ENCODE measurements around the gene DMD. TPM values are rescaled to one million over a fixed set of nuclear protein-coding genes. Genes with fewer than 3 reads are reported as not detected.

The DMD gene
- total and polyA plus RNA-seq, 12 donors: 28.5 to 228 (median 168) TPM

DNA sequence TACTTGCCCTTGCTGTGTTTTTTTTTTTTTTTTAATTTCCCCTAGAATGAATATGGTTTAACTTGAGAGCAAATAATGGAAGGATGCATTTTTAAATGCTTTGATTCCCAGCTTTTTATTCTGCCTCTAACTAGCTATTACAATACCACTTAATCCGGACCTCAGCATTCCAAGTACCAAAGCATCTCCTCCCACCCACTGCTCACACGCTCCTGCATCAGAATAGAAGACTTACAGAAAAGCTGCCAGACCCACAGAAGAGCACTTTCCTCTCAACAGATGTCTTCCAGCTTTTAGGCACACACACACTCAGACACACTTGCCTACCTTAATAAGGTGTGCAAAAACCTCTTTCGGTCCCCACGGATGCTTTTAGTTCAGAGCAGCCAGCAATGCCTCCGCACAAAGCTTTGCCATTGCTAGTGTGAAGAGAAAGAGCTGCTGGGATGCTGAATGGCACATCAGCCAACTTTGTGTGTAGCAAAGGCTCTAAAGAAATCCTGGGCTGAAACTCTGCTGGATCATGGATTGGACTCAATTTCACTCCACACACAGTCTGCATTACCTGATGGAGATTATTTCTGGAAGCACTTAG lies 1056.2 kb downstream of the DMD start:
- 17 to 27% methylated on average over 5 of the region's 5 CpGs for WGBS, 2 donors
- Histone ChIP-seq H3K36me3 (no peaks in the 10 kb centered on the region), H3K4me3 (no peak overlapping the region), H3K27ac (no peak overlapping the region), H3K27me3 (no peaks in the 10 kb centered on the region), H3K4me1 (no peaks in the 10 kb centered on the region), H3K9me3 (no peaks in the 10 kb centered on the region)
- ATAC-seq (no peak), DNase-seq (no peak)
- TF ChIP-seq, protein P1, sequence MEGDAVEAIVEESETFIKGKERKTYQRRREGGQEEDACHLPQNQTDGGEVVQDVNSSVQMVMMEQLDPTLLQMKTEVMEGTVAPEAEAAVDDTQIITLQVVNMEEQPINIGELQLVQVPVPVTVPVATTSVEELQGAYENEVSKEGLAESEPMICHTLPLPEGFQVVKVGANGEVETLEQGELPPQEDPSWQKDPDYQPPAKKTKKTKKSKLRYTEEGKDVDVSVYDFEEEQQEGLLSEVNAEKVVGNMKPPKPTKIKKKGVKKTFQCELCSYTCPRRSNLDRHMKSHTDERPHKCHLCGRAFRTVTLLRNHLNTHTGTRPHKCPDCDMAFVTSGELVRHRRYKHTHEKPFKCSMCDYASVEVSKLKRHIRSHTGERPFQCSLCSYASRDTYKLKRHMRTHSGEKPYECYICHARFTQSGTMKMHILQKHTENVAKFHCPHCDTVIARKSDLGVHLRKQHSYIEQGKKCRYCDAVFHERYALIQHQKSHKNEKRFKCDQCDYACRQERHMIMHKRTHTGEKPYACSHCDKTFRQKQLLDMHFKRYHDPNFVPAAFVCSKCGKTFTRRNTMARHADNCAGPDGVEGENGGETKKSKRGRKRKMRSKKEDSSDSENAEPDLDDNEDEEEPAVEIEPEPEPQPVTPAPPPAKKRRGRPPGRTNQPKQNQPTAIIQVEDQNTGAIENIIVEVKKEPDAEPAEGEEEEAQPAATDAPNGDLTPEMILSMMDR (IDR thresholded peaks at IDR 0.05): no peak
- intact Hi-C loops (cut with DNase I): no loop called here

DNA sequence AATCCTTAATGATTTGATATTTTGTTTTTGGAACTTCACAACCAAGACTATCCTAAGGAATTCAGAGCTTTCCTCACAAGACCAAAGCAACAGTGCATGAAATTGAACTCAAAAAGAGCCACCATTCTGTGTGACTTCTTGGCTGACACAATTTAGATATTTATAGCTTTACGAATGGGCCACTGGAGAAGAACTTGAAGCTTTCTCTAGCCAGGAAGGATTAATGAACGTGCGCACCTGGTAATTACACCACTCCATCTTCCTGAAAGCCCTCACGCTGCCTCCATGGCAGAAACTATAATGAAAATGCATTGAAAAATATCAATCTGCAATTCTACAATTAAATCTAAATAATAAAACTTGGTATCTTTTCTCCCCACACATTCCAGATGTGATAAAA lies 1057.8 kb downstream of the DMD start:
- no peaks in the 10 kb centered on the region for H3K9me3 ChIP-seq
- TF ChIP-seq, protein P1 (IDR thresholded peaks at IDR 0.05): no peak
- H3K27me3 ChIP-seq: no peaks in the 10 kb centered on the region
- WGBS, 2 donors: 61 to 66% methylated on average over 4 of the region's 4 CpGs
- no peak overlapping the region for H3K4me3 ChIP-seq
- no peak for ATAC-seq
- H3K27ac ChIP-seq: no peak overlapping the region
- H3K4me1 ChIP-seq: peaks cover 0 to 4% (median 0%) of the 10 kb centered on the region in 9 donors
- no peak for DNase-seq
- H3K36me3 ChIP-seq: no peaks in the 10 kb centered on the region
- intact Hi-C loops (cut with DNase I): no loop called here

DNA sequence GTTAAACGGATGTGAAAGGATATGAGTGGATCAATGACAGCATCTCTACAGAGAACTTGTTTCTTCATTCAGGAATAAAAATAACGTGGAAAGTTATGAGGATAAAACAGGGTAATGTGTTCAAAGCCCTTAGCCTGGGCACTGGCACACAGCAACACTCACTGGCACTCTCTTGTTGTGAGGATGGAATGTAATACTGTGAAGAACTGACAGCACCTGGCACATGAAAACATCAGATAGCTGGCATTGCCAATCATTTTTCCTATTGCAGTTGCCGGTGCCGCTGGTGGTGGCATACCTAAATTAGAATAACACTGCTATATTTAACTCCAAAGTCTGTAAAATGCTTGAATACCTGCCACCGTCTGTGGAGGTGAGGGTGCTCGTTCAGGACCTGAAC lies 1061.2 kb downstream of the DMD start:
- no peak overlapping the region for H3K4me3 ChIP-seq
- intact Hi-C loops (cut with DNase I): no loop called here
- peak in 5 of 8 donors; percentile 33 to 91 (median 73) for ATAC-seq
- TF ChIP-seq, protein P1 (IDR thresholded peaks at IDR 0.05): no peak
- 41 to 50% methylated on average over 6 of the region's 6 CpGs for WGBS, 2 donors
- no peak overlapping the region for H3K27ac ChIP-seq
- H3K4me1 ChIP-seq: peaks cover 0 to 4% (median 0%) of the 10 kb centered on the region in 9 donors
- no peaks in the 10 kb centered on the region for H3K27me3 ChIP-seq
- no peak for DNase-seq
- H3K9me3 ChIP-seq: no peaks in the 10 kb centered on the region
- H3K36me3 ChIP-seq: no peaks in the 10 kb centered on the region

DNA sequence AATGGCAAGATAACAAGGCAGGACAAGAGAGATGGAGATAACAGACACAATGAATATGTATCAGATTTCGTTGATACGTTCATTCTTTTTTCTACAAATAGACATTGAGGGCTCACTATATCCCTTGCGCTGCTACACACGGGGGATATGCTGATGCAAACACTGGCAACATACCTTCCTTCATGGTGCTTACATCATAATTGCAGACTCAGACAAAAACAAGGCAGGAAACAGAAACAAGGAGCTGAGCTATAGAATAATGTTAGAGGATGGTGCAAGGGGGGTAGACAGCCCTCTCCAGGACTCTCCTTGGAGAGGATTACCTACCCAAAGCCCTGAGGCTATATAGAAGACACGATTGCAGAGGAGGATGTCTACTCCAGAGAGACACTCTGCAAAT lies 1069.5 kb downstream of the DMD start:
- no peak for DNase-seq
- H3K36me3 ChIP-seq: no peaks in the 10 kb centered on the region
- H3K4me3 ChIP-seq: no peak overlapping the region
- no peaks in the 10 kb centered on the region for H3K4me1 ChIP-seq
- ATAC-seq: no peak
- TF ChIP-seq, protein P1 (IDR thresholded peaks at IDR 0.05): no peak
- 75 to 78% methylated on average over 5 of the region's 5 CpGs for WGBS, 2 donors
- intact Hi-C loops (cut with DNase I): no loop called here
- H3K27ac ChIP-seq: no peak overlapping the region
- no peaks in the 10 kb centered on the region for H3K9me3 ChIP-seq
- no peaks in the 10 kb centered on the region for H3K27me3 ChIP-seq
